Suprapubic skin (tissue), 3 donors: Measurements from ENCODE around the gene TANC2.

ENCODE experiments used
- POLR2A ChIP-seq, 2 donors: fragments of 450-650 bp; IDR thresholded peaks; one replicate each; pipeline ENCODE4 v1.6.1; 2017; ENCODE audit warnings: antibody characterized with exemption in 2 of 2, mild to moderate bottlenecking in 2 of 2, moderate library complexity in 2 of 2
- TF ChIP-seq, protein P1 (sequence below), 2 donors: fragments of 200-600 bp in 1 of 2; fragments of 450-650 bp in 1 of 2; sonication (generic) in 1 of 2; IDR thresholded peaks; one replicate each; pipeline ENCODE4 v1.5.1; 2016 to 2019; ENCODE audit warnings: antibody characterized with exemption in 2 of 2, mild to moderate bottlenecking in 1 of 2, moderate library complexity in 1 of 2

DNA sequence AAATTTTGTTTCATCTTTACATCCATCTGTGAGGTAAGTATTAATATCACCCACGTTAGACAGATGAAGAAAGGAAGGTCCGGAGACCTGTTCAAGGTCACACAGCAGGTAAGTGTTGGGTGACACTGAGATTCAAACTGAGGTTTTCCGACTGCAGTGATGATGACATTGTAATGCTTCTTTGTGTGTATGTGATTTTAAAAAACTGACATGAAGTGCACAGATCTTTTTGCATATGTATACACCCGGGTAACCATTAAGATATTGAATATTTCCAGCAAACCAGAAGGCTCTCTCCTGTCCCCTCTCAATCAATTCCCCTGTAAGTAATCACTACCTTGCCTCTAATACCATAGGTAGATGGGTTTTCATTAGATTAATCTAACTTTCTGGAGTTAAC, 1.5 kb upstream of the TANC2 start:
- TF ChIP-seq, protein P1, sequence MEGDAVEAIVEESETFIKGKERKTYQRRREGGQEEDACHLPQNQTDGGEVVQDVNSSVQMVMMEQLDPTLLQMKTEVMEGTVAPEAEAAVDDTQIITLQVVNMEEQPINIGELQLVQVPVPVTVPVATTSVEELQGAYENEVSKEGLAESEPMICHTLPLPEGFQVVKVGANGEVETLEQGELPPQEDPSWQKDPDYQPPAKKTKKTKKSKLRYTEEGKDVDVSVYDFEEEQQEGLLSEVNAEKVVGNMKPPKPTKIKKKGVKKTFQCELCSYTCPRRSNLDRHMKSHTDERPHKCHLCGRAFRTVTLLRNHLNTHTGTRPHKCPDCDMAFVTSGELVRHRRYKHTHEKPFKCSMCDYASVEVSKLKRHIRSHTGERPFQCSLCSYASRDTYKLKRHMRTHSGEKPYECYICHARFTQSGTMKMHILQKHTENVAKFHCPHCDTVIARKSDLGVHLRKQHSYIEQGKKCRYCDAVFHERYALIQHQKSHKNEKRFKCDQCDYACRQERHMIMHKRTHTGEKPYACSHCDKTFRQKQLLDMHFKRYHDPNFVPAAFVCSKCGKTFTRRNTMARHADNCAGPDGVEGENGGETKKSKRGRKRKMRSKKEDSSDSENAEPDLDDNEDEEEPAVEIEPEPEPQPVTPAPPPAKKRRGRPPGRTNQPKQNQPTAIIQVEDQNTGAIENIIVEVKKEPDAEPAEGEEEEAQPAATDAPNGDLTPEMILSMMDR (IDR thresholded peaks at IDR 0.05), result no peak
- TF ChIP-seq POLR2A (IDR thresholded peaks at IDR 0.05), result no peak
